GM18508 (cell line): ENCODE results near the gene GJA1.
"Not testable (repeated sequence)": the region's sequence is repeated elsewhere in the genome, so short reads cannot be mapped to it uniquely, and the experiment has no call there.

Experiments used
- ATAC-seq: cut with Tn5 transposase; IDR thresholded peaks from one replicate; pipeline ENCODE4 v1.9.1; 2021; ENCODE audit warnings: moderate number of reproducible peaks; ENCODE audit not compliant: insufficient read depth, unreplicated experiment

GJA1 gene

DNA sequence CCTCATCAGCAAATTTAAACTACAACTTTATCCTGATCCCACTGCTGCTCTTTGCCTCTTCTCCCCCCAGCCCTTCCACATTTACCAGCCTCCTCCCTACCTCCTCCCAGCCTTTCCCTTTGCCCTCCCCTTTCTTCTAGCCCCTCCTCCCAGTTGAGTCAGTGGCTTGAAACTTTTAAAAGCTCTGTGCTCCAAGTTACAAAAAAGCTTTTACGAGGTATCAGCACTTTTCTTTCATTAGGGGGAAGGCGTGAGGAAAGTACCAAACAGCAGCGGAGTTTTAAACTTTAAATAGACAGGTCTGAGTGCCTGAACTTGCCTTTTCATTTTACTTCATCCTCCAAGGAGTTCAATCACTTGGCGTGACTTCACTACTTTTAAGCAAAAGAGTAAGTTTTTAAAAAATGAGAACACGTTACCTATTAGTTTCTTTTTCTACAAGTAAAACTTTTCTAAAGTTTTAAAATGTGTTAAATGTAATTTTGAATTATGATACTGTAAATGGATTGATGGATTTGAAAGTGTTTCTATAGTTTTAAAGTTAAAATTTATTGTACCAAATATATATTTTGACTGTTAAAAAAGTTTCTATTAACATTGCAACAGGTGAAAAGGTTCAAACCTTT, at the start of gene GJA1:
Gene GJA1, plus strand, starts transcription at position 203 of the 626 bp plus-strand sequence. CDS start 11,202 bp downstream, outside the sequence.
- ATAC-seq, result no peak

DNA sequence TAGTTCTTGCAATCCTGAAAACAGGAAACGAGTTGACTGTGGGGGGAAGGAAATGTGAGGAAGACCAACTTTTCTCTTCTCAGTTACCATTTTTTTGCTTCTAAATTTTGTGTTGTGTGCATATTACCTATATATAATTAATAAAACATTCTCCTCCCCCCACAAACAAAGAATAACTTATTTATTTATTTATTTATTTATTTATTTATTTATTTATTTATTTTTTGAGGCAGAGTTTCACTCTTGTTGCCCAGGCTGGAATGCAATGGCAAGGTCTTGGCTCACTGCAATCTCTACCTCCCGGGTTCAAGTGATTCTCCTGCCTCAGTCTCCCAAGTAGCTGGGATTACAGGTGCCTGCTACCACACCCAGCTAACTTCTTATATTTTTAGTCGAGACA, 48.9 kb upstream of the GJA1 start:
- ATAC-seq, result not testable (repeated sequence)

DNA sequence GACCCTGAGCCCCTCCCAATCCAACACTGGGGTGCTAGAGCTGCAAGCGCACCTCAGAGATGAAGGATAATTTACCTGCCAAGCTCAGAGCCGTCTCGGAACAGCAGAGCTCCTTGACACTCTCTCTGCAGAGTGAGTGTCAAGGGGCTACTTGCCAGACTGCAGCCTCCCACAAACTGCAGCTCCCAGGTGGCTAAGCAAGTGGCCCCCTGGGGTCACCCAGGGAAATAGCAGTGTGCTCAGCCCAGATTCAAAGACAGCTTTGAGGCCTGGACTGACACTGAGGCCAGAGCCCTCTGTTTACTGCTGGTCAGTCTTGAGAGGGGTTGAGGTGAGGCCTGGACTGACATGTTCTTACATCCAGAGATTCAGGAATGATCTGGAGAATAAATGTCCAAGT, 46.0 kb upstream of the GJA1 start:
- ATAC-seq, result no peak

DNA sequence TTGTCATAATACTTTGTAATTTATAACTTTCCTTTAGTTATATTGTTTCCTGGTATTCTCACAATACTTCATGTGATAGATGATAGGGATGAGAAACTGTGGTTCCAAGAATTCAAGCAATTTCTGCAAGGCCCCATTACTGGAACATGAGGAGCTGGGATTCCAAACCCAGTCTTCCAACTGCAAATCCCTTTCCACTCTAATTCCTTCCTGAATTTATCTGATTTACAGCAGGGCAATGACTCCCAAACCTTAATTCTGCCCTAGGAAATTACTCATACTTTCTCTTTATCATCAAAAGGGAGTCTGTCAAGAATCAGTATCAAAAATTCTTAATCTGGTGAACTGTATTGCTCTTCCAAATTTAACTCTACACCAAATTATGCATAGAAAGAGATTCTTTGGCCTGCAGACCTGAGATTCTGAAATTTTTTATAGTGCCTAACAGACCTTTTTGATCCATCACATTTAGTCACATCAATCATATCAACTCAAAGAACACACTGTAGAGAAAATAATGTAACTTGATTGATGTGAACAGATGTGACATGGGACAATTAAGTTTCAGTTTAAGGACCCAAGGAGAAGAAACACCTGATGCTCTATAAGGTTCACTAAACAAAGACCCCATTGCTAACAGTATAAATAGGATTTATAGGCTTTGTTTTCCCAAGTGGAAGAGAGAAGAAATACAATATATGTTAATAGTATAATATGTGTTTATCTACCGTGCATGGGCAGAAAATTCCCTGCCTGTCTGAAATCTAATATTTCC, 41.5 kb upstream of the GJA1 start:
- no peak for ATAC-seq

DNA sequence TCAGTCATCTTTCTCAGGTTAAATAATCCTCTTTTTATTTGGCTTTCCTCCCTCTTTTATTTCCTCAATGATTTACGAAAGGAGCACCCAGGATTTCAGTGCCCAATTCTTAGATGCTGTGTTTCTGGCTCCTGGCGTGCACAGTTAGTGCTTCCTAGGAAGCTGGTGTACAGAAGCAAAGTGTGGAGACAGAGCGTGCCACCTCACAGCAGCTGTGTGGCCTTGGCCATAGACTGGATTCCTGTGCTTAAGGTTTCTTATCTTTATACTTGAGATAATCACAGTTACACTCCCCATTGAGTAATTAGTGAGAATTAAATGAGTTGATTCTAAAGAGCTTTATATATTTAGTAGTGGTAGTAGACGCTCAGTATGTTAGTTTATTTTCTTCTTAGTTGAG, 39.7 kb upstream of the GJA1 start:
- no peak for ATAC-seq

DNA sequence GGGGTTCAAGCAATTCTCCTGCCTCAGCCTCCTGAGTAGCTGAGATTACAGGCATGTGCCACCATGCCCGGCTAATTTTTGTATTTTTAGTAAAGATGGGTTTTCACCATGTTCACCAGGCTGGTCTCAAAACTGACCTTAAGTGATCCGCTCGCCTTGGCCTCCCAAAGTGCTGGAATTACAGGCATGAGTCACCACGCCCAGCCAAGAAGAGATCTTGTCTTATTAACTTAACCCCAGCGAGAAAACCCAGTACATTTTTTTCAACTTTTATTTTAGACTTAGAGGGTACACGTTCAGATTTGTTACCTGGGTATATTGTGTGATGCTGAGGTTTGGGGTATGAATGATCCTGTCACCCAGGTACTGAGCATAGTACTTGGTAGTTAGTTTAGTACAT, 38.3 kb upstream of the GJA1 start:
- not testable (repeated sequence) for ATAC-seq

DNA sequence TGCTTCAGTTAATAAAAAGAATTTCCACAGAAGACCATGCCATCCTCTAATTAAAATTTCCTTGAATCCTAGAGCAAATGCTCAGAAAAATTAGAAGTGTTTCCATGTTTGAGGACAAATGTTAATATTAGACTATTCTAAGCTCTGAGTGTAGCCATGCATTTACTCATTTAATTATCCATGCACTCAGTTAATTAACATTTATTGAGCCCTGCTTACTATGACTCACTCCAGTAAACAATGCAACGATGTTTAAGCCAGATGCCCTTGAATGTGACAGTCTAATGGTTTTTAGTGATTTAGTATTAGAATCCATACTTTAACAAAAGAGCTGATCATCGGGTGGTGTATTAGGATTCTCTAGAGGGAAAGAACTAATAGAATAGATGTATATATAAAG, 37.3 kb upstream of the GJA1 start:
- no peak for ATAC-seq

DNA sequence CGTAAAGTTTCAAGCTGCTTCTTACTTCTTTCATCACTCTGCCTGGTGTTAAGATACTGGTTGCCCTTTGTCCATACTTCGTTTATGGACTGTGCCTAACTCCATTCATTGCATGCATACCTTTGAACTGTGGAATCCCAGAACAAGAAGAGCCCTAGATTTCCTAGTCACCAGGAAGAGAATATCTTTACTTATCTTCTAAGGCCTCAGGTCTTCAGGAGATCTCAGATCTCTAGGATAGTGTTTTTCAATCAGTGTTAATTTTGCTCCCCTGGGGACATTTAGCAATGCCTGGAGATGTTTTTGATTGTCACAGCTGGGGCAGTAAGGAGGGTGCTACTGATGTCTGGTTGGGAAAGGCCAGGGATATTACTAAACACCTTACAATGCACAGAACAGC, 35.5 kb upstream of the GJA1 start:
- no peak for ATAC-seq

DNA sequence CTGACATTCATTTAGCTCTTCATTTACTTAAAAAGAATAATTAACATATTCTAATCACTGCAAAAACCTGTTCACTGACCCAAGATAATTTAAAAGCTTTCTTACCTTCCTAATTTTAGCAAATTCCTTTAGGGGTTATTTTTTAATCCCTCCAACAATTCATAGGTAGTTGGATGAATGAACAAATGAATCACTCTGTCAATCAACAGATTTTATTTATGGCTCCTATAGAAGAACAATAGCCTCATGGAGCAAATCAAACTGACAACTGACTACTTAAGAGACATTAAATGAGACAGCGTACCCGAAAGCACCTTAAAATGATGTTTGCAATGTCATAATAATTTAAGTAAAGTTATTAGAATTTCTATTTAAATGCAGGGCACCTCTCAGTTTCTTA, 31.5 kb upstream of the GJA1 start:
- no peak for ATAC-seq

DNA sequence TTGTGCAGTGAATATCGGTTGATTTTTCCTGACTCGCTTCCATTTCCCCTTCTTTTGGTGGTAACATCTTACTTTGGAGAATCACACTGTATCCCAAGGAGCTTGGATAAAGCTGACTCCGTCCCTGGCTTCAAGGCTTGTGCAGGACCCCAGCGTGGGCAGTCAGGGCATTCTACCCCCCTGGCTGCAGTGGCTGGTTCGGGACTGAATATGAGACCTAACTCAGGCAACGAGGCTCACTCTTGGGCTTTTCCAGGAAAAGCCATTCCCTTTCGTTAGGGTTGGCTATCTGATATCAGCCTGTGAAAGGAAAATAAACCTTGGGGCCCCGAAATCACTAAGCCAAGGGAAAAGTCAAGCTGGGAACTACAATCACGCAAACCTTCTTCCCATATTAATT, 30.1 kb upstream of the GJA1 start:
- no peak for ATAC-seq

DNA sequence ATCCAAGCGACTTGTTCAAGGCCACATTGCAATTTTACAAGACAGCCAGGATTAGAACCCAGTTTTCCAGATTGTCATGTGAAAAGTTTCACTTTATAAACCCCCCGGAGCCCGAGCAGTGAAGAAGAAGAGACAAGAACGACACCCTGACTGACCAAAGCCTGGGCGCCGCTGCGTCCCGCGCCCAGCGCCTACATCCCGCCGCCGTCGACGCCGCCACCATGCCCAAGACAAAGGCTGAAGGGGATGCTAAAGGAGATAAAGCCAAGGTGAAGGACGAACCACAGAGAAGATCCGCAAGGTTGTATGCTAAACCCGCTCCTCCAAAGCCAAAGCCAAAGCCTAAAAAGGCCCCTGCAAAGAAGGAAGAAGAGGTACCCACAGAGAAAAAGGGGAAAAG, 27.1 kb upstream of the GJA1 start:
- ATAC-seq, result no peak

DNA sequence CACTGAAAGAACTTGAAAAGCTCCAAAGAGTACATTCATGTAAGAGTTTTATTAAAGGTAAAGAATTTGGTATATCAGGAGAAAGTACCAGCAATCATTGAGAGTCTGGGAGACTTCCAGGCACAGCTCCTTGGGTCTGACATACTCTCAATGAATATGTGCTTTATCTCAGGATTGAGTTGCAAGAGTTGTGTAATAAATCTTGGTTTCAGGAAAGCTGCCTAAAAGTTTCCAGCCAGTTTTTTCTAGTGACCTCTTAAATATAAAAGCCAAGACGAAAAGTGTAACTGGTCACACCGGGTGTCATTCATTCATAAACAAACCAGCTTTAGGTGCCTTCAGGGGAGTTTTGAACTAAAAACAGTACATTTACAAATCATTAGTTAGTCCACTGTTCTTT, 21.6 kb upstream of the GJA1 start:
- no peak for ATAC-seq

DNA sequence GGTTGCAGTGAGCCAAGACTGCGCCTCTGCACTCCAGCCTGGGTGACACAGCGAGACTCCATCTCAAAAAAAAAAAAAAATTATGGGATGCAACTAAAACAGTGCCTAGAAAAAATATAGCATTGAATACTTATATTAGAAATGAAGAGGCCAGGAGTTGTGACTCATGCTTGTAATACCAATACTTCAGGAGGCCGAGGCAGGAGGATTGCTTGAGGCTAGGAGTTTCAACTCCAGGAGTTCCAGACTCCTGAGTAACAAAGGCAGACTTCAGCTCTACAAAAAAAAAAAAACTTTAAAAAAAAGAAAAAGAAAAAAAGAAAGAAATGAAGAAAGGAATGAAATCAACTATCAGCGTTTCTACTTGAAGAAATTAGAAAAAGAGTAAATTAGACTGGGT, 17.1 kb upstream of the GJA1 start:
- no peak for ATAC-seq

DNA sequence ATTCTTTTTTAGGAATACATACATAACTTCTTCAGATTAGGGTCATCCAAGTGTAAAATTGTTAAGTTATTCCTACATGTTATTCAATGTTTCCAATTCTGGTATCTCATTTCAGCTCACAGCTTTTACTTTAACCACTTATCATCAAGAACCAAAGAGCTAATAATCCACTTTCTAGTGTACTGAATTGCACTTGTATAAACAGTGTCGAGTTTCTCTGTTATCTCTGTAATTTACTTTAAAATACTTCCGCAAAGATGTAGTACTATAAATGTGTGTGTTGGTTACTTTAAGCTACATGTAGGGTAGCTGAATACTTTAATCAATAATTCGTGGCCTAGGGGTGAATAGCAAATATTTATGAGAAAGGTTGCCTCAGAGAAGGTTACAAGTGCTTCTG, 8.8 kb upstream of the GJA1 start:
- ATAC-seq, result no peak

DNA sequence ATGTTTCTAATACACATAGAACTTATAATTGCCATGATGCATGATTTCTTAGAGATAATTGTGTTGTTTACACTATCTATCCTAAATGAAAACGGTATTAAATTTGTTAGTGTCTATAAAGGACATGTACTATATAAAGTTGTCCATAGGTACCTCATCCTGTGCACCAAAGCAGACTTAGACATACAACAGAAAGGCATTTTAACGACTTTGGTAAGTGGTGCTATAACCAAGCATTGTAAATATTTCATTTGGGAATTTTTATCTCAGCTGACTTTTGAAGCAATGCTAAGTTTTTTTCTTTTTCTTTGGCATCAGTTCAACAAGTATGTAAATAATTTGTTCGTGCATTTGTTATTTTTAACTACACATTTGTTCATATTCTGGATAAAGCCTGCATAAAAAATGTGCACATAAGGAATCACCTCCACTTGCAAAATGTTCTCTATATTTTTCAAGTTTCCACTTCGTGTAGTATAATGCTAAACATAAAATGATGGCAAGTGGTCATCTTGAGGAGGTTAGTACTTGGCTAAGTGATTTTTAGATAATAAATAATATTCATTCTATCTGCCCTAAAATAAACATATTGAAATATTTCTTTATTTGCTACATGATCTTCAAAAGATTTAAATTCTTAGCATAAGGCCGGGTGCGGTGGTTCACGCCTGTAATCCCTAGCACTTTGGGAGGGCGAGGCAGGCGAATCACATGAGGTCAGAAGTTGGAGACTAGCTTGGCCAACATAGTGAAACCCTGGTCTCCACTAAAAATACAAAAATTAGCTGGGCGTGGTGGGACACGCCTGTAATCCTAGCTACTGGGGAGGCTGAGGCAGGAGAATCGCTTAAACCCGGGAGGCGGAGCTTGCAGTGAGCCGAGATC, 6.3 kb upstream of the GJA1 start:
- ATAC-seq, result no peak

DNA sequence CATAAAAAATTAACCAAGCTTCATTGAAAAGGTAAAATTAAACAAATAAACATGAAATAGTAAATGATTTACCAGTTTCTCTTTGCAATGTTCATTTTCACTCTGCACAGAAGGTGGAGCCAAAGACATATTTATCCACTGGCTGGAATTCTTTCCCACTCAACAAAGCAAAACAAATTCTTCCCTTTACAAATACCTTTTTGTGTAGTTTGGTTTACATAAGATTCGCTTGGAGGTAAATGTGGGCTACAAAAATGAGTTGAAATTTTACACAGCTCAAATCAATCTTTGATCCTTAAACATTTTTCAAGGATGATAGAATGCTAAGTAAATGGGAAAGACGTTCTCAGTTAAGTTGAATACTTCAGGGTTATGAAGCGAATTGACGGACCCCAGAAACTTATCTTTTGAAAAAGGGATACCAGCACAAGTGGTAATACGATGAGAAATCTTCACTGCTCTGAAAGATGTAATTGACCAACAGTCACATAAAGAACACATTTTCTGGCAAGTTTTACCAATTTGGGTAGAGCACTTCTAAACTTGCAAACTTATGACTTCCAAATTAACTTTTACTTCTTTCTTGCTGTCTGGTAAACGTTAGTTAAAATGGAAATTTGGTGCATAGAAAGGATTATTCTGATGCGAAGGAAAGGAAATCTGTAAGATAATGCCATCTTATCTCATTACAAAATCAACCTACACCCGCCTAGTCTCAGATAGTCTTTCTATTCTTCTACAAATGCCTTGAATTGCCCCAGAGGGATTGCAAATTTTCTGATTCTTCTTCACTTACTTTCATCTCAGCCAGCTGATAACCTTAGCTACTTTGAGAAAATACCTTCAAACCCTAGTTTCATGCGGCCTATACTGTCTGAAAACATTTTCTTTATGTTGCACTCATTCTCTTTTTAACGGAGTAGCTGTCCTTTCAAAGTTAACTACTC, 4.7 kb upstream of the GJA1 start:
- no peak for ATAC-seq

DNA sequence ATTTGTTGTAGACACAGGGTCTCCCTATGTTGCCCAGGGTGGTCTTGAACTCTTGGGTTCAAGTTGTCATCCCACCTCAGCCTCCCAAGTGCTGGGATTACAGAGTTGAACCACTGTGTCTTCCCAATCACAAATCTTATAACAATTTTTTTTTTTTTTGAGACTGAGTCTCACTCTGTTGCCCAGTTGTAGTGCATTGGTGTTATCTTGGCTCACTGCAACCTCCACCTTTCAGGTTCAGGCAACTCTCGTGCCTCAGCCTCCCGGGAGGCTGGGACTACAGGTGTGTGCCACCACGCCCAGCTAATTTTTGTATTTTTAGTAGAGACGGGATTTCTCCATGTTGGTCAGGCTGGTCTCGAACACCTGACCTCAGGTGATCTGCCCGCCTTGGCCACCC, 3.7 kb upstream of the GJA1 start:
- not testable (repeated sequence) for ATAC-seq

DNA sequence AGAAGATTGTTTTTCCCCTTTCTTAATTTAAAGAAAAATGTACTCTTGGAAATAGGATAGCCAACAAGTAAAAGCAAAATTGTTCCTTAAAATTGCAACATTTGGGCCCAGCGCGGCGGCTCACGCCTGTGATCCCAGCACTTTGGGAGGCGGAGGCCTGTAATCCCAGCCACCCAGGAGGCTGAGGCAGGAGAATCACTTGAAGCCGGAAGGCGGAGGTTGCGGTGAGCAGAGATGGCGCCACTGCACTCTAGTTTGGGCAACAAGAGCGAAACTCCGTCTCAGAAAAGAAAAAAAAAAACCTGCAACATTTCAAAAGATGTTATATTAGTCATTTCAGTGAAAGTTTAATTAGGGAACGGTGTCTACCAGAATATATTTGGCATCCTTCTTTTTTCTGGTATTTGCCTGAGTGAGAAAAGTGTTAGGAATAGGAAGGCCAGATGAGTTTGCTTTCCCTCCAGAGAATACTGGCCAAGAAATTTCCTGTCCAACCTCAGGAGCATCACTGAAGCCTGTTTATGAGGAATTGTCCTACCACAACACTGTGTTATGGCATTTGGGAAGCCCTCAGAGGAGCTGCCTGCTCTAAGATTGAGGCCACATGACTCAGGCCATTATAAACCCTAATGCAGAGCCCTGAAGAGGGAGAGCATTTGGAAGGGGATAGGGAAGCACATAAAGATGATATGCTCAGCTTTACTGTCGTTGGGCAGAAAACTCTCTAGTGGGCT, 1.2 kb upstream of the GJA1 start:
- ATAC-seq, result no peak

DNA sequence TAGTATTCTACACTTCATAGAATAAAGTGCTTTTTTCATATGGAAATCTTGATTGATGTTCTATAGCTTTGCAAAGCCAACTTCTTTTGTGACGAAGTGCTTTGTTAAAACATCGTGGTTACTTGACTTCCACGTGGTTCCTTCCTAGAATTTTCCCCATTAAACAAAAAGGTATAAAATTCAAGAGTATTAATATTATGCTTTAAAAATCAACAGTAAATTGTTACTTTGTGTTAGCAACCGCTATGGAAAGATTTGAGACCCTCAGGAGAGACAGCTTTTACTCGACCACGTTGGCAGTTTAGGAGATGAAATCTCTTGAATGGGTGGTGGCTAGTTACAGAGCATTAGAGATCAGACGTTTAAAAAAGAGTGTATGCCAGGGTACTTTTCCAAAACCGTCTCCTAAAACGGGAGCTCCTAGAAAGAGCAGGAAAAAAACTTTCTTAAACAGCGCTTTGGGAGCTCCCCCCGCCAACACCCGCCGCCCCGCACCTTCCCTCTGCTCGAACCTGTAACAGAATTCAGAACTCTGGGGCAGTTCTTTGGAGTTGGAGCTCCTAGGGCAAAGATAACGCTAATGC, 920 bp downstream of the GJA1 start:
- ATAC-seq, result no peak
